ENCODE measurements around the gene VWDE.
A peak's percentile ranks its signal among the peaks of the same experiment; 100 is the strongest.
"Not testable (repeated sequence)": the region's sequence is repeated elsewhere in the genome, so short reads cannot be mapped to it uniquely, and the experiment has no call there.

The VWDE gene

DNA sequence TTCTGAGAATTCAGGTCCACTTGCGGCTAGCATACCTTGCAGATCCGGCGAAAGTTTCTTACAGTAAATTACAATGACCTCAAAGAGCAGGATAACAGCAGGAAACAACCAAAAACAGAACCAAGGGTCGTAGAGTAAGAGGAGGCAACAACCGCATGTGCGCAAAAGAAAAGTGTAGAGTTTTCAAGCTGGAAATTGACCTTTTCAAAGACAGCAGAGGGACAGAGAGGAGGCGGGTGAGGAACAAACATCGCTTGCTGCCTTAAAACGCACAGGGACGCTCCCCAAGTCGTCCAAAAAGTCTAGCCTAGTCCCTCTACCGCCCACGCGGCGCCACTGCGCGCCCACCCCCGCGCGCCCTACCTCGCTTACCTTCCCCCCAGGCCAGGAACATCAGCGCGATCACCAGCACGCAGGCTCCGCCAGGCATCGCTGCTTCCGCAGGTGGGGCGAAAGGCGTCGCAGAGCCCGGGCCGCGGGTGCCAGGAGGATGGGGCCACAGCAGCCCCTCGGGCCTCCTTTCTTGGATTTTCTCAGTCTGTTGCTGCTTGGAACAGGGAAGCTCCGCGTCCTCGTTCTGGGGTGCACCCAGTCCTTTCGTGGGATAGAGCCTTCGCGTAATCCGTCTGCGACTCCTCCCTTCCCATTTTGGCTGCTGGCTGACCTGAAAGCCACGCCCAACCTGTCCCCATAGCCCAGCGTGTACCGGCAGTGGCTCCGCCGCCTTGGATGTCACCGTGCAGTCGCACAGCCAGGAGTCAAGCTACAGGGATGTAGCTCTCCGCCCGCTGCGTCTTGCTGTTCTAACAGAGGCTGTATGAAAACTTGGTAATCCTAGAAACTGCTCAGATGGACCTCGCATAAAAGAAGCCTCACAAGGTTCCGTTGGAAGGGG lies at the start of gene VWDE:
Gene VWDE (minus strand): TSS at position 579 of the 895 bp plus-strand sequence. CDS start 149 bp downstream, at position 430.
- peak within 1 kb of the TSS; percentile 54 for H3K4me3 ChIP-seq (ENCODE audit: low read depth, low read length)
- no peak for DNase-seq (ENCODE audit: low read depth)

- DNase-seq (ENCODE audit: low read depth); H3K4me3 ChIP-seq (ENCODE audit: low read depth, low read length): not testable (repeated sequence)
Observed at GRCh38 chr7:12453136-12453535, 49.5 kb upstream of the VWDE start.

DNA sequence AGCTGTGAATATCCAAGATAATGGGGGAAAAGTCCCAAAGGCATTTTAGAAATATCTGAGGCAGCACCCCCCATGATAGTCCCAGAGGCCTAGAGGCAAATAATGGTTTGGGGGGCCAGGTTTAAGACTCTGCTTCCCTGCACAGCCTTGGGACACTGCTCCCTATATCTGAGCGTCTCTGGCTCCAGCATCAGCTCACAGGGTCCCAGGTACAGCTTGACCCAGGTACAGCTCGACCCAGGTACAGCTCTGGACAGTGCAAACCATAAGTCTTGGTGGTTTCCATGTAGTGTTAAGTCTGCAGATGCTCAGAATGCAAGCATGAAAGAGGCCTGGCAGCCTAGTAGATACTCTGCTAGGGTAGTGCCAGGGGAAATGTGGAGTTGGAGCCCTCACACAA lies 47.0 kb upstream of the VWDE start:
- no peak for DNase-seq (ENCODE audit: low read depth)
- no peak overlapping the region for H3K4me3 ChIP-seq (ENCODE audit: low read depth, low read length)

DNA sequence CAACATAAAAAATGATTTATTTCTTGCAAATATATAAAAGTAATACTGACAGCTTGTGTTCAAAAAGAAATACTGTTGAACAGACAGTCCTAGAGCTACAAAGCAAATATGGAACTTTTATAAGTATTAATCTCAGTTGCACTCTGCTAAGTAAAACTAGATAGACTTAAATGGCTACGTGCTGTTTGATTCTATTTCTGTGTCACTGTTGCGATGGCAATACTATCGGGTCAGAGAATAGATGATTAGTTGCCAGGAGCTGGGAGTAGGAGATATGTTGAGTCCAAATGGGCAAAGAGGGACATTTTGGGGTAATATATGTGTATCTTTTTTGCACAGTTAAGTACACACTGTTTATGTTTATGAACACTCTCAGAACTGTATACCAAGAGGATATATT lies 41.1 kb upstream of the VWDE start:
- no peak overlapping the region for H3K4me3 ChIP-seq (ENCODE audit: low read depth, low read length)
- no peak for DNase-seq (ENCODE audit: low read depth)

- H3K4me3 ChIP-seq (ENCODE audit: low read depth, low read length) = no peak overlapping the region
- DNase-seq (ENCODE audit: low read depth) = no peak
Observed at GRCh38 chr7:12440229-12440628, 36.6 kb upstream of the VWDE start.

DNA sequence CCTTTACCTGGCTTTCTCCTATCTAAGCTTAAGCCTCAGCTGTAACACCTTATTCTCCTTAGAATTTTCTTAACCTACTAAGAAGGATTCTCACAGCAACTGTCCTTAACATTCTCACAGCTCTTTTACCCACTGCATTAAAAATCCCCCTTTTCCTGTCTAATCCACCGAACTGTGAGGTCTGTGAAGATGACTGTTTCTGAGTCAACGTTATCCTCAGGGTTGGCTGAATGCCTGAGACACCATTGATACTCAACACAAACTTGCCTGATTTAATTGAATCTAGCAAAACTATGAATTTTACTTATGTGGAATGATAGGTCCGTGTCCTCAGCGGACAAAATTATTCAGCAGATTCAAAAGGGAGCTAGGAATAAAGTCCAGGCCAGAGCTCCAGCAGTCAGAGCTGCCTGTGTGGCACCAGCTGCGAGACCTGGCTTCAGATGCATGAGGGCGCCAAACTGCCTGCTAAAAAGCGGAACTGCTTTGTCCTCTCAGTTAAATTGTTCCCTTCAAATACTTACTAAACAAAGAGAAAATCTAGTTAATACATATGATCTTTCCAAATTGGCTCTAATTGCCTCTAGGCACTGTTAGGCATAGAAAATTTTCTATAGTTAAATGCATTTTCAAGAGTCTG lies 33.4 kb upstream of the VWDE start:
- no peak overlapping the region for H3K4me3 ChIP-seq (ENCODE audit: low read depth, low read length)
- DNase-seq (ENCODE audit: low read depth) = peak; percentile 63

DNA sequence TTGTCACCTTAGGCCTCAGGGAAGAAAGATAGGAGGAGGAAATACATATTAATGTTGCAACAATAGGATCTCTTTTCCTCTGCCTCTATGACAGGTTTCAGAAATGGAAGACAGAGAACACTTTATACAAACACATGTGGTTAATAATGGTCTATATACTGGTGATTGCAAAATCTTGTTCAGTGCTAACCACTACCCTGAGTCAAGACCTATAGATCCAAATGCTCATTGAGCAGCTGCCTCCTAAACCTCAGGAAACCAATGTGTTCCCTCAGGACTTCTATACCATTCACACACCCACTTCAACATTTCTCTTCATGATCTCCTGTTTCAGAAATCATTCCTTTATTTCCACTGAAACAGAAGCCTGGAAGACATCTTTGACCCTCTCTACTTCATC lies 32.5 kb upstream of the VWDE start:
- H3K4me3 ChIP-seq (ENCODE audit: low read depth, low read length) = no peak overlapping the region

DNA sequence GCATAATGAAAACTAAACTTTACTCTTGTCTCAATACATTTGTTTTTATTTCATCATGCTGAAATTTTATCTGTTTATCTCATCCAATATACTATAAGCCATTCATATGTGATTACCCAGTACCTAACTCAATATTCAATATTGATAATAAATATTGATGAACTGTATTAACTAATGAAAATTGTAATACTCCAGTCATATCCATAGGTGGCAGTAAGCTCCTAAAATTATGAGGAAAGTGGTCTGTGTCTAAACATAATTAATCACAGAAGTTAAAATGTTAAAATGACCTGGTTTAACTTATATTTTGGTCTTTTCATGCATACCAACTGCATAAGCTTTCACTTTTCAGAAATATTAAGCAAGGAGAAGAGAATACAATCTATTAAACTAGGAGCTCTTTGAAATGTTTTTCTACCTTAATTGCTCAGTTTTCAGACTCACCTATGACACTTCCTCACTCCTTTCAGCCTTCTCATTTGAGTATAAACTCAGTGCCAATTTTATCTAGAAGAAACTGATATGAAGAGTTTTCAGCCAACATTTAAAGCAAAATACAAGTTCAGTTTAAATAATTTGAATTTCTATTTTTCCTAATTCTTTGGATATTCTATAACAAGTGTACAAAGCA lies 30.5 kb upstream of the VWDE start:
- DNase-seq (ENCODE audit: low read depth) = no peak
- H3K4me3 ChIP-seq (ENCODE audit: low read depth, low read length) = no peak overlapping the region

More for the DNA sequence above, 32.5 kb upstream of the VWDE start:
- DNase-seq (ENCODE audit: low read depth) = peak; percentile 89

- DNase-seq (ENCODE audit: low read depth) = no peak
- H3K4me3 ChIP-seq (ENCODE audit: low read depth, low read length) = no peak overlapping the region
Observed at GRCh38 chr7:12431886-12432556, 28.4 kb upstream of the VWDE start.

GRCh38 chr7:12425311-12425710 lies 21.6 kb upstream of the VWDE start:
- DNase-seq (ENCODE audit: low read depth) = no peak
- no peak overlapping the region for H3K4me3 ChIP-seq (ENCODE audit: low read depth, low read length)

DNA sequence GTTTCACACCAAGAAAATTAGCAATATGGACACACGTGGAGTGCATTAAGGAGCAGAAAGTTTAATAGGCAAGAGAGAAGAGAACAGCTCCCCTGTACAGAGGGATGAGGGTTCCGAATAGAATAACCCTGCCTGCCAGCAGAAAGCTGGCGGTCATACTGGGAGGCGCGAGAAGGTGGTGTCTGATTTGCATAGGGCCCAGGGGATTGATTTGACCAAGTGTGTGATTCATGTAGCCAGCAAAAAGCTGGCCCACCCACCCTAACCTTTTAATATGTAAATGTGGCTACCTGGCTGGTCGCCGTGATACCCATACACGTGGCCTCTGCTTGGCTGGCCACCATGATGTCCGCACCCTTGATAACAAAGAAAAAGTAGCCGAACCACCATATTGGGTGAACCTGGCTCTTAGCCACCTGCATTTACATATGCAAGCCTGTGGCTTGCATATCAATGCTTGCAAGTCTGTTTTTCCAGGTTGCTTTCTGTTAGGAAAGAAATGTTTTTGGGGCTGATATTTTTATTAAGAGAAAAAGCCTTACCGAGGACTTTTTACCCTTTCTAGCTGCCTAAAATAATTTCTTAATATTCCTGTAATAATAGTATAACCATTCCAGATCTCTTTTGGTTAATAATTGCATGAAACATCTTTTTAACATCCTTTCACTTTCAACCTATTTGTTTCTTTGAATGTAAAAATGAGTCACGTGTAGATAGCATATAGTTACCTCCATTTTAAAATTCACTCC lies 20.5 kb upstream of the VWDE start:
- DNase-seq (ENCODE audit: low read depth) = no peak
- H3K4me3 ChIP-seq (ENCODE audit: low read depth, low read length) = no peak overlapping the region

- peak; percentile 34 for DNase-seq (ENCODE audit: low read depth)
- no peak overlapping the region for H3K4me3 ChIP-seq (ENCODE audit: low read depth, low read length)
Observed at GRCh38 chr7:12423355-12423996, 19.8 kb upstream of the VWDE start.

GRCh38 chr7:12422554-12423320 lies 19.1 kb upstream of the VWDE start:
- DNase-seq (ENCODE audit: low read depth) = no peak
- H3K4me3 ChIP-seq (ENCODE audit: low read depth, low read length) = no peak overlapping the region

DNA sequence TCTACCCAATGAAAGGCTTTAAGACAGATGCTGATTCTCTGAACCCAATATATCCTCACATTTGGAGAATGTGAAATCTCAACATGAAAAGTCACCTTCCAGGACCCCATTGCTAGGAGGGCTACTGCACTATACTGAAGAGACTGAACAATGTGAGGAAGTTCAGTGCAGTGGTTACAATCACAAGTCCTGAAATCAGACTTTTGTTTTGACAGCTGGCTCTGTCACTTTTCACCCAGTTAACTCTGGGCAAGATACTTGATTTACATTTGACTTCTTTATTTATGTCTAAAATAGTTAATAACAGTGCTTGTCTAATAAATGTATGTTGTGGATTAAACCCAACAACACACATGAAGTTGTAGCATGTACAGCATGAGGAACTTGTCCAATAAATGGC lies 14.8 kb upstream of the VWDE start:
- DNase-seq (ENCODE audit: low read depth) = no peak
- H3K4me3 ChIP-seq (ENCODE audit: low read depth, low read length) = no peak overlapping the region

GRCh38 chr7:12415072-12415471 lies 11.4 kb upstream of the VWDE start:
- no peak overlapping the region for H3K4me3 ChIP-seq (ENCODE audit: low read depth, low read length)
- no peak for DNase-seq (ENCODE audit: low read depth)

GRCh38 chr7:12412407-12412806 lies 8.7 kb upstream of the VWDE start:
- DNase-seq (ENCODE audit: low read depth) = no peak
- no peak overlapping the region for H3K4me3 ChIP-seq (ENCODE audit: low read depth, low read length)

GRCh38 chr7:12410523-12410922 lies 6.9 kb upstream of the VWDE start:
- no peak for DNase-seq (ENCODE audit: low read depth)
- H3K4me3 ChIP-seq (ENCODE audit: low read depth, low read length) = no peak overlapping the region

GRCh38 chr7:12409097-12409711 lies 5.5 kb upstream of the VWDE start:
- DNase-seq (ENCODE audit: low read depth) = no peak
- no peak overlapping the region for H3K4me3 ChIP-seq (ENCODE audit: low read depth, low read length)

Data from skeletal muscle cell (primary cell).